Measurements from ENCODE around the gene ARFGEF3. TPM values are rescaled to one million over a fixed set of nuclear protein-coding genes. Genes with fewer than 3 reads are reported as not detected.

ARFGEF3 gene
- total RNA-seq, 5 donors from 2014 or later (not counting 1 experiment from before 2014, with no cell fraction given) = 0.09 to 0.12 (median 0.10) TPM; not detected in 2

GRCh38 chr6:138331444-138331843 is 169.7 kb downstream of the ARFGEF3 start:
- no CpG with 5 or more reads among the region's 1 CpG for WGBS (ENCODE audit: insufficient coverage)
- H3K27ac ChIP-seq (ENCODE audit: low read length) = no peak overlapping the region
- Mint-ChIP-seq H3K9me3 (no peaks in the 10 kb centered on the region), H3K27ac (no peak overlapping the region), H3K4me1 (no peaks in the 10 kb centered on the region), H3K36me3 (no peaks in the 10 kb centered on the region), H3K27me3 (peaks cover 14 to 16% of the 10 kb centered on the region in 2 donors), H3K4me3 (no peak overlapping the region)
- CTCF ChIA-PET = no interaction called here
- no peak overlapping the region for H3K4me3 ChIP-seq (ENCODE audit: control insufficient read depth in 1 of 2, extremely low read depth in 1 of 2, low read length in 1 of 2)
- no peaks in the 10 kb centered on the region for H3K4me1 ChIP-seq (ENCODE audit: control insufficient read depth in 1 of 2, extremely low read depth in 1 of 2, insufficient read depth in 2 of 2, low read length in 2 of 2)
- H3K36me3 ChIP-seq (ENCODE audit: control insufficient read depth in 2 of 2, extremely low read depth in 1 of 2, insufficient read depth in 1 of 2, low read length in 1 of 2) = no peaks in the 10 kb centered on the region
- DNase-seq = no peak
- peaks cover 0 to 11% of the 10 kb centered on the region in 2 experiments for H3K27me3 ChIP-seq (replicated peaks in 1 of 2; ENCODE audit: control insufficient read depth in 2 of 2, extremely low read depth in 1 of 2, insufficient read depth in 2 of 2, low read length in 1 of 2)
- POLR2A ChIA-PET = no interaction called here
- no peak for ATAC-seq (replicated peaks in 1 of 4)
- no peaks in the 10 kb centered on the region for H3K9me3 ChIP-seq

GRCh38 chr6:138331984-138332383 is 170.2 kb downstream of the ARFGEF3 start:
- Histone ChIP-seq H3K4me1 (ENCODE audit: control insufficient read depth in 1 of 2, extremely low read depth in 1 of 2, insufficient read depth in 2 of 2, low read length in 2 of 2) (no peaks in the 10 kb centered on the region), H3K4me3 (ENCODE audit: control insufficient read depth in 1 of 2, extremely low read depth in 1 of 2, low read length in 1 of 2) (no peak overlapping the region), H3K27ac (ENCODE audit: low read length) (no peak overlapping the region), H3K36me3 (ENCODE audit: control insufficient read depth in 2 of 2, extremely low read depth in 1 of 2, insufficient read depth in 1 of 2, low read length in 1 of 2) (no peaks in the 10 kb centered on the region), H3K27me3 (replicated peaks in 1 of 2; ENCODE audit: control insufficient read depth in 2 of 2, extremely low read depth in 1 of 2, insufficient read depth in 2 of 2, low read length in 1 of 2) (peaks cover 0 to 11% of the 10 kb centered on the region in 2 experiments), H3K9me3 (no peaks in the 10 kb centered on the region)
- POLR2A ChIA-PET = no interaction called here
- CTCF ChIA-PET = no interaction called here
- Mint-ChIP-seq H3K4me3 (no peak overlapping the region), H3K36me3 (no peaks in the 10 kb centered on the region), H3K27ac (no peak overlapping the region), H3K9me3 (no peaks in the 10 kb centered on the region), H3K27me3 (peaks cover 11 to 14% of the 10 kb centered on the region in 2 donors), H3K4me1 (no peaks in the 10 kb centered on the region)
- no CpG with 5 or more reads among the region's 2 CpGs for WGBS (ENCODE audit: insufficient coverage)
- DNase-seq (no peak), ATAC-seq (replicated peaks in 1 of 4) (no peak)

GRCh38 chr6:138334000-138334399 is 172.3 kb downstream of the ARFGEF3 start:
- Mint-ChIP-seq H3K4me3 (no peak overlapping the region), H3K36me3 (no peaks in the 10 kb centered on the region), H3K9me3 (no peaks in the 10 kb centered on the region), H3K27me3 (peaks cover 6 to 17% of the 10 kb centered on the region in 2 donors), H3K4me1 (no peaks in the 10 kb centered on the region), H3K27ac (no peak overlapping the region)
- Histone ChIP-seq H3K27me3 (replicated peaks in 1 of 2; ENCODE audit: control insufficient read depth in 2 of 2, extremely low read depth in 1 of 2, insufficient read depth in 2 of 2, low read length in 1 of 2) (peaks cover 0 to 13% of the 10 kb centered on the region in 2 experiments), H3K9me3 (no peaks in the 10 kb centered on the region), H3K4me1 (ENCODE audit: control insufficient read depth in 1 of 2, extremely low read depth in 1 of 2, insufficient read depth in 2 of 2, low read length in 2 of 2) (no peaks in the 10 kb centered on the region), H3K27ac (ENCODE audit: low read length) (no peak overlapping the region), H3K36me3 (ENCODE audit: control insufficient read depth in 2 of 2, extremely low read depth in 1 of 2, insufficient read depth in 1 of 2, low read length in 1 of 2) (no peaks in the 10 kb centered on the region), H3K4me3 (ENCODE audit: control insufficient read depth in 1 of 2, extremely low read depth in 1 of 2, low read length in 1 of 2) (no peak overlapping the region)
- ATAC-seq (replicated peaks in 1 of 4) (no peak), DNase-seq (no peak)
- CTCF ChIA-PET = no interaction called here
- POLR2A ChIA-PET = no interaction called here
- WGBS (ENCODE audit: insufficient coverage) = 91% methylated on average over 13 of the region's 14 CpGs

DNA sequence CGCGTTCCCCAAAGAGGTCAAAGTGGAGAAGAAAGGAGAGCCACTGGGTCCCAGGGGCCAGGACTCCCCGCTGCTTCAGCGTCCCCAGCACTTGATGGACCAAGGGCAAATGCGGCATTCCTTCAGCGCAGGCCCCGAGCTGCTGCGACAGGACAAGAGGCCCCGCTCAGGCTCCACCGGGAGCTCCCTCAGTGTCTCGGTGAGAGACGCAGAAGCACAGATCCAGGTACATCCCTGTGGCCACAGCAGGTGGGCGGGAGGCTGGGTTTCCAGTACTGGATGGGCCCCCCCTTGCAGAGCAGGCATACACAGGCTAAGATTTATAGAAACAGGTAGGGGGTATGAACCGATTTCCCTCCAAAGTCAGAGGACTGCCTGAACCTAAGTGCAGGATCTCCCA is 173.2 kb downstream of the ARFGEF3 start:
- ChIA-PET CTCF (no interaction called here), POLR2A (interaction anchor here (0.7 kb wide), 2 partner anchors 436 to 746 kb away, joined by 4 to 8 read pairs; no protein-coding TSS in a partner anchor)
- Histone ChIP-seq H3K36me3 (ENCODE audit: control insufficient read depth in 2 of 2, extremely low read depth in 1 of 2, insufficient read depth in 1 of 2, low read length in 1 of 2) (no peaks in the 10 kb centered on the region), H3K4me1 (ENCODE audit: control insufficient read depth in 1 of 2, extremely low read depth in 1 of 2, insufficient read depth in 2 of 2, low read length in 2 of 2) (no peaks in the 10 kb centered on the region), H3K27me3 (replicated peaks in 1 of 2; ENCODE audit: control insufficient read depth in 2 of 2, extremely low read depth in 1 of 2, insufficient read depth in 2 of 2, low read length in 1 of 2) (peaks cover 0 to 11% of the 10 kb centered on the region in 2 experiments), H3K27ac (ENCODE audit: low read length) (no peak overlapping the region), H3K4me3 (ENCODE audit: control insufficient read depth in 1 of 2, extremely low read depth in 1 of 2, low read length in 1 of 2) (no peak overlapping the region), H3K9me3 (no peaks in the 10 kb centered on the region)
- Mint-ChIP-seq H3K4me1 (no peaks in the 10 kb centered on the region), H3K9me3 (no peaks in the 10 kb centered on the region), H3K27me3 (peaks cover 13 to 23% of the 10 kb centered on the region in 2 donors), H3K27ac (no peak overlapping the region), H3K4me3 (no peak overlapping the region), H3K36me3 (no peaks in the 10 kb centered on the region)
- DNase-seq = no peak
- 89% methylated on average over 11 of the region's 14 CpGs for WGBS (ENCODE audit: insufficient coverage)
- no peak for ATAC-seq (replicated peaks in 1 of 4)

DNA sequence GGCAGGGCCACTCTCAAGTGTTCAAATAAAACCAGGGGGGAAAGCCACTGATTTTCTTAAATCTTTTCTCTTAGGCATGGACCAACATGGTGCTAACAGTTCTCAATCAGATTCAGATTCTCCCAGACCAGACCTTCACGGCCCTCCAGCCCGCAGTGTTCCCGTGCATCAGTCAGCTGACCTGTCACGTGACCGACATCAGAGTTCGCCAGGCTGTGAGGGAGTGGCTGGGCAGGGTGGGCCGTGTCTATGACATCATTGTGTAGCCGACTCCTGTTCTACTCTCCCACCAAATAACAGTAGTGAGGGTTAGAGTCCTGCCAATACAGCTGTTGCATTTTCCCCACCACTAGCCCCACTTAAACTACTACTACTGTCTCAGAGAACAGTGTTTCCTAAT is 174.5 kb downstream of the ARFGEF3 start:
- Mint-ChIP-seq H3K36me3 (no peaks in the 10 kb centered on the region), H3K4me3 (no peak overlapping the region), H3K27me3 (peaks cover 15 to 26% of the 10 kb centered on the region in 2 donors), H3K9me3 (no peaks in the 10 kb centered on the region), H3K27ac (no peak overlapping the region), H3K4me1 (no peaks in the 10 kb centered on the region)
- Histone ChIP-seq H3K27me3 (replicated peaks in 1 of 2; ENCODE audit: control insufficient read depth in 2 of 2, extremely low read depth in 1 of 2, insufficient read depth in 2 of 2, low read length in 1 of 2) (peaks cover 0 to 11% of the 10 kb centered on the region in 2 experiments), H3K4me1 (ENCODE audit: control insufficient read depth in 1 of 2, extremely low read depth in 1 of 2, insufficient read depth in 2 of 2, low read length in 2 of 2) (no peaks in the 10 kb centered on the region), H3K4me3 (ENCODE audit: control insufficient read depth in 1 of 2, extremely low read depth in 1 of 2, low read length in 1 of 2) (no peak overlapping the region), H3K27ac (ENCODE audit: low read length) (no peak overlapping the region), H3K9me3 (no peaks in the 10 kb centered on the region), H3K36me3 (ENCODE audit: control insufficient read depth in 2 of 2, extremely low read depth in 1 of 2, insufficient read depth in 1 of 2, low read length in 1 of 2) (no peaks in the 10 kb centered on the region)
- no peak for DNase-seq
- WGBS (ENCODE audit: insufficient coverage) = no CpG with 5 or more reads among the region's 8 CpGs
- no peak for ATAC-seq (replicated peaks in 1 of 4)
- CTCF ChIA-PET = no interaction called here
- POLR2A ChIA-PET = no interaction called here

GRCh38 chr6:138337076-138337475 is 175.3 kb downstream of the ARFGEF3 start:
- Mint-ChIP-seq H3K4me1 (no peaks in the 10 kb centered on the region), H3K9me3 (no peaks in the 10 kb centered on the region), H3K27me3 (peaks cover 17 to 26% of the 10 kb centered on the region in 2 donors), H3K4me3 (no peak overlapping the region), H3K36me3 (no peaks in the 10 kb centered on the region), H3K27ac (no peak overlapping the region)
- no peaks in the 10 kb centered on the region for H3K9me3 ChIP-seq
- no peak overlapping the region for H3K27ac ChIP-seq (ENCODE audit: low read length)
- DNase-seq (no peak), ATAC-seq (replicated peaks in 1 of 4) (no peak)
- no peaks in the 10 kb centered on the region for H3K4me1 ChIP-seq (ENCODE audit: control insufficient read depth in 1 of 2, extremely low read depth in 1 of 2, insufficient read depth in 2 of 2, low read length in 2 of 2)
- ChIA-PET CTCF (no interaction called here), POLR2A (no interaction called here)
- no CpG with 5 or more reads among the region's 4 CpGs for WGBS (ENCODE audit: insufficient coverage)
- peaks cover 0 to 11% of the 10 kb centered on the region in 2 experiments for H3K27me3 ChIP-seq (replicated peaks in 1 of 2; ENCODE audit: control insufficient read depth in 2 of 2, extremely low read depth in 1 of 2, insufficient read depth in 2 of 2, low read length in 1 of 2)
- H3K36me3 ChIP-seq (ENCODE audit: control insufficient read depth in 2 of 2, extremely low read depth in 1 of 2, insufficient read depth in 1 of 2, low read length in 1 of 2) = no peaks in the 10 kb centered on the region
- no peak overlapping the region for H3K4me3 ChIP-seq (ENCODE audit: control insufficient read depth in 1 of 2, extremely low read depth in 1 of 2, low read length in 1 of 2)

DNA sequence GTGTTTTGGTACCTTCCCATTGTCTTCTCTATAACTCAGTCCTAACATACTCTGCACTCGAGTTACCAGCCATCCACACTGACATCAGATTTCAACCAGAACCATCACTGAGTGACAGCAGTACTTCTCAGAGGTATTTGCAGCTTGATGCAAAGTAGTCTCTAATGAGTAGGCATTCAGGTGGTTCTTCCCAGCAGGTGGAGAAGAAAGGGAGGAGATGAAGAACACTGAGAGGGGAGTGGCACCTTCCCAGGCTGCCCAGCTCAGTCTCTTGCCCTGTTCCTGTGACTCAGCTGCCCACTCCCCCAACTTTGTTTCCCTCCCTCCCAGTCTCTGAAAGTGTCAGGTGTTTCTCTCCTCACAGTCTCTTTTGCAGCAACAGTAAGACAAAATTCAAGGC is 177.3 kb downstream of the ARFGEF3 start:
- Mint-ChIP-seq H3K27ac (no peak overlapping the region), H3K4me3 (no peak overlapping the region), H3K9me3 (no peaks in the 10 kb centered on the region), H3K36me3 (no peaks in the 10 kb centered on the region), H3K27me3 (peaks cover 22 to 28% of the 10 kb centered on the region in 2 donors), H3K4me1 (no peaks in the 10 kb centered on the region)
- Histone ChIP-seq H3K27me3 (replicated peaks in 1 of 2; ENCODE audit: control insufficient read depth in 2 of 2, extremely low read depth in 1 of 2, insufficient read depth in 2 of 2, low read length in 1 of 2) (peaks cover 0 to 10% of the 10 kb centered on the region in 2 experiments), H3K27ac (ENCODE audit: low read length) (no peak overlapping the region), H3K4me3 (ENCODE audit: control insufficient read depth in 1 of 2, extremely low read depth in 1 of 2, low read length in 1 of 2) (no peak overlapping the region), H3K9me3 (no peaks in the 10 kb centered on the region), H3K36me3 (ENCODE audit: control insufficient read depth in 2 of 2, extremely low read depth in 1 of 2, insufficient read depth in 1 of 2, low read length in 1 of 2) (no peaks in the 10 kb centered on the region), H3K4me1 (ENCODE audit: control insufficient read depth in 1 of 2, extremely low read depth in 1 of 2, insufficient read depth in 2 of 2, low read length in 2 of 2) (no peaks in the 10 kb centered on the region)
- ChIA-PET CTCF (interaction anchor here (0.6 to 0.9 kb wide), 3 partner anchors 11 to 979 kb away, joined by 3 to 6 read pairs (median 4); no protein-coding TSS in a partner anchor), POLR2A (no interaction called here)
- WGBS (ENCODE audit: insufficient coverage) = no CpG with 5 or more reads among the region's 1 CpG
- ATAC-seq (replicated peaks in 1 of 4) (no peak), DNase-seq (no peak)
